Measurements from ENCODE around the gene USH2A. TPM values are rescaled to one million over a fixed set of nuclear protein-coding genes. Genes with fewer than 3 reads are reported as not detected.
"Not testable (repeated sequence)": the region's sequence is repeated elsewhere in the genome, so short reads cannot be mapped to it uniquely, and the experiment has no call there.

USH2A gene
- total RNA-seq, 4 donors from 2014 or later = under 0.01 to 1.0 (median under 0.01) TPM; not detected in 1

- no peak for DNase-seq (ENCODE audit: low spot score in 2 of 2)
- no peaks in the 10 kb centered on the region for H3K27me3 ChIP-seq
- TF ChIP-seq EP300 (IDR thresholded peaks at IDR 0.05) (no peak), POLR2A (IDR thresholded peaks at IDR 0.05) (no peak)
- TF ChIP-seq, protein P1, sequence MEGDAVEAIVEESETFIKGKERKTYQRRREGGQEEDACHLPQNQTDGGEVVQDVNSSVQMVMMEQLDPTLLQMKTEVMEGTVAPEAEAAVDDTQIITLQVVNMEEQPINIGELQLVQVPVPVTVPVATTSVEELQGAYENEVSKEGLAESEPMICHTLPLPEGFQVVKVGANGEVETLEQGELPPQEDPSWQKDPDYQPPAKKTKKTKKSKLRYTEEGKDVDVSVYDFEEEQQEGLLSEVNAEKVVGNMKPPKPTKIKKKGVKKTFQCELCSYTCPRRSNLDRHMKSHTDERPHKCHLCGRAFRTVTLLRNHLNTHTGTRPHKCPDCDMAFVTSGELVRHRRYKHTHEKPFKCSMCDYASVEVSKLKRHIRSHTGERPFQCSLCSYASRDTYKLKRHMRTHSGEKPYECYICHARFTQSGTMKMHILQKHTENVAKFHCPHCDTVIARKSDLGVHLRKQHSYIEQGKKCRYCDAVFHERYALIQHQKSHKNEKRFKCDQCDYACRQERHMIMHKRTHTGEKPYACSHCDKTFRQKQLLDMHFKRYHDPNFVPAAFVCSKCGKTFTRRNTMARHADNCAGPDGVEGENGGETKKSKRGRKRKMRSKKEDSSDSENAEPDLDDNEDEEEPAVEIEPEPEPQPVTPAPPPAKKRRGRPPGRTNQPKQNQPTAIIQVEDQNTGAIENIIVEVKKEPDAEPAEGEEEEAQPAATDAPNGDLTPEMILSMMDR (IDR thresholded peaks at IDR 0.05) = no peak
- no peak overlapping the region for H3K4me3 ChIP-seq
- H3K27ac ChIP-seq = no peak overlapping the region
- no peaks in the 10 kb centered on the region for H3K4me1 ChIP-seq
- H3K36me3 ChIP-seq = no peaks in the 10 kb centered on the region
- WGBS, 2 donors = 83 to 90% methylated on average over 3 of the region's 3 CpGs
- no peaks in the 10 kb centered on the region for H3K9me3 ChIP-seq
Measured at GRCh38 chr1:216020743-216021345, 402.4 kb downstream of the USH2A start.

DNA sequence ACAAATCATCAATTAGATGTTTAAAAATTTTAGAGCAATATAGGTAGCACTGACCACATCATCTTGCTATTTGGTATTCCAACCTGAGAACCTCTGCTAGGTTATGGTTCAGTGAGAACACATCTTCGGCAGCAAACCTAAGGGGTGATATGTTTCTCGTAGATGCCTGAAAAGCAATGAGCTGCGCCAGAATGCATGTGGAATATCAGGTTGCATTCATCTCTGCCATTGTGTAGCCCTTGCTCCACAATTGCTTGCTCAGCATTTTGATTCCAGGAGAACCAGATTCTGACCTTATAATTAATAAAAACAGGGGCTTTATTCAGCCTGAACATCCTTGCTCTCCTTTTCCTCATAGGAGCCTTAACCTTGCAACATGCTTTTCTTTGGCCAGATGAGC lies 408.1 kb downstream of the USH2A start:
- no peak overlapping the region for H3K4me3 ChIP-seq
- H3K27ac ChIP-seq = no peak overlapping the region
- TF ChIP-seq POLR2A (IDR thresholded peaks at IDR 0.05) = no peak
- TF ChIP-seq EP300 (IDR thresholded peaks at IDR 0.05) = no peak
- TF ChIP-seq, protein P1 (IDR thresholded peaks at IDR 0.05) = no peak
- no peaks in the 10 kb centered on the region for H3K4me1 ChIP-seq
- DNase-seq (ENCODE audit: low spot score in 2 of 2) = no peak
- H3K36me3 ChIP-seq = no peaks in the 10 kb centered on the region
- WGBS, 2 donors = 92 to 96% methylated on average over 3 of the region's 3 CpGs
- H3K27me3 ChIP-seq = no peaks in the 10 kb centered on the region
- no peaks in the 10 kb centered on the region for H3K9me3 ChIP-seq

DNA sequence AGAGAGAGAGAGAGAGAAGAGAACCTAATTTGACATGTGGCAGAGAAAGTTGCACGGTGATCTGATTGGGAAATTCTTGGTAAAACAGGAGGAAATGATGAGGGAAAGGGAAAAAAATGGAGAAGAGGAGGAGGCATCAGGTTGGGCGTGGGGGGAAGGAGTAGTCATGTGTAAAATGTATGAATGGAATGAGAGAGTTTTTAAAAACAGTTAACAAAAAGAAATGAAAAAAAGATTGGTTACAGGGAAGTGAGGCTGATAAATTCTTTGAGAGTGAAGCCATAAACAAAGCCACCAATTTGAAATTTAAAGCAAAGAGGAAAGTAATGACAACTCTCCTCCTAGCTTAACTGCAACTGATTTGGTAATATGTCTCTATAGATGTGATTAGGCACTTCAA lies 409.2 kb downstream of the USH2A start:
- 39 to 41% methylated on average over 2 of the region's 2 CpGs for WGBS, 2 donors
- no peaks in the 10 kb centered on the region for H3K36me3 ChIP-seq
- TF ChIP-seq POLR2A (IDR thresholded peaks at IDR 0.05) = no peak
- TF ChIP-seq, protein P1 (IDR thresholded peaks at IDR 0.05) = no peak
- no peak for TF ChIP-seq EP300 (IDR thresholded peaks at IDR 0.05)
- no peaks in the 10 kb centered on the region for H3K9me3 ChIP-seq
- no peaks in the 10 kb centered on the region for H3K27me3 ChIP-seq
- no peak overlapping the region for H3K27ac ChIP-seq
- no peak for DNase-seq (ENCODE audit: low spot score in 2 of 2)
- no peak overlapping the region for H3K4me3 ChIP-seq
- no peaks in the 10 kb centered on the region for H3K4me1 ChIP-seq

GRCh38 chr1:216009456-216009855 lies 413.8 kb downstream of the USH2A start:
- H3K27ac ChIP-seq; H3K36me3 ChIP-seq; H3K27me3 ChIP-seq; H3K9me3 ChIP-seq; H3K4me1 ChIP-seq; H3K4me3 ChIP-seq; DNase-seq (ENCODE audit: low spot score in 2 of 2): not testable (repeated sequence)
- 84 to 87% methylated on average over 10 of the region's 10 CpGs for WGBS, 2 donors

- WGBS, 2 donors = 84 to 88% methylated on average over 2 of the region's 2 CpGs
- no peak for DNase-seq (ENCODE audit: low spot score in 2 of 2)
Measured at GRCh38 chr1:216005916-216006315, 417.3 kb downstream of the USH2A start.

More at GRCh38 chr1:216005916-216006315, 417.3 kb downstream of the USH2A start:
- H3K27me3 ChIP-seq = no peaks in the 10 kb centered on the region
- no peaks in the 10 kb centered on the region for H3K4me1 ChIP-seq
- no peak overlapping the region for H3K27ac ChIP-seq
- TF ChIP-seq, protein P1 (IDR thresholded peaks at IDR 0.05) = no peak
- no peak for TF ChIP-seq EP300 (IDR thresholded peaks at IDR 0.05)
- no peaks in the 10 kb centered on the region for H3K9me3 ChIP-seq
- H3K4me3 ChIP-seq = no peak overlapping the region
- H3K36me3 ChIP-seq = no peaks in the 10 kb centered on the region

Data from tibial nerve (tissue), 4 donors.